Stimulated activated CD4-positive, alpha-beta T cell treated with anti-CD3 and anti-CD28 coated beads, Interleukin-4, amount 100 ng/mL, for 24 hours (primary cell): ENCODE data around the gene STMN3.
"Not testable (repeated sequence)": the region's sequence is repeated elsewhere in the genome, so short reads cannot be mapped to it uniquely, and the experiment has no call there.

Experiments
- DNase-seq: peaks from one replicate; pipeline ENCODE4 v3.0.0-alpha.2; 2020

STMN3 gene

GRCh38 chr20:63675681-63676368 is 22.6 kb upstream of the STMN3 start:
- no peak for DNase-seq

DNA sequence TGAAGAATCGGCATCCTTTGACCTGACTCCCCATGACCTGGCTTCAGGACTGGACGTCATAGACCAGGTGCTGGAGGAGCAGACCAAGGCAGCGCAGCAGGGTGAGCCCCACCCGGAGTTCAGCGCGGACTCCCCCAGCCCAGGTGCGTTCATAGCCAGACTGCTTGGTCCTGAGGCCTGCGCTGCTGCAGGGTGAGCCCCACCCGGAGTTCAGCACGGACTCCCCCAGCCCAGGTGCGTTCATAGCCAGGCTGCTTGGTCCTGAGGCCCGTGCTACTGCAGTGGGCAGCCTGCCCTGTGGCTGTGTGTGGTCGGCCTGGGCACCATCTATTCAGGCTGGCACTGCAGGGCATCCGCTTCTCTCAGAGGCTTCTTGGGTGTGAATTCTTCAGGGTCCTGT is 20.7 kb upstream of the STMN3 start:
- no peak for DNase-seq

DNA sequence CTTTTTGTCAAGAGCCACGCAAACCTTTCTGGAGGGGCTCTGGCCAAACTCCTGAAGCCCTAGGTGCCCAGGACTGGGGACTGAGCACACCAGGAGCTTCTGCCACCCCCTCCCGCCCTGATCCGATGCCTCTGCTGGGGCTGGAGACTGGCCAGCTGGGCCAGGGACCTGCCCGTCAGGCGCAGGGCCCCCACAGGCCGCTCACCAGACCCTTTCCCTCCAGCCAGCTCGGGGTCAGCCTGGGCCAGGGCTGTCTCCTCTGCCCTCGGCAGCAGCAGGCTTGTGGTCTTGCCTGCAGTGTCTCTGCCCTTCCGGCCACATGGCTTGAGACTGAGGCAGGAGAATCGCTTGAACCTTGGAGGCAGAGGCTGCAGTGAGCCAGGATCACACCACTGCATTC is 19.4 kb upstream of the STMN3 start:
- no peak for DNase-seq

GRCh38 chr20:63671695-63672094 is 18.5 kb upstream of the STMN3 start:
- DNase-seq = not testable (repeated sequence)

GRCh38 chr20:63668351-63668750 is 15.1 kb upstream of the STMN3 start:
- no peak for DNase-seq

DNA sequence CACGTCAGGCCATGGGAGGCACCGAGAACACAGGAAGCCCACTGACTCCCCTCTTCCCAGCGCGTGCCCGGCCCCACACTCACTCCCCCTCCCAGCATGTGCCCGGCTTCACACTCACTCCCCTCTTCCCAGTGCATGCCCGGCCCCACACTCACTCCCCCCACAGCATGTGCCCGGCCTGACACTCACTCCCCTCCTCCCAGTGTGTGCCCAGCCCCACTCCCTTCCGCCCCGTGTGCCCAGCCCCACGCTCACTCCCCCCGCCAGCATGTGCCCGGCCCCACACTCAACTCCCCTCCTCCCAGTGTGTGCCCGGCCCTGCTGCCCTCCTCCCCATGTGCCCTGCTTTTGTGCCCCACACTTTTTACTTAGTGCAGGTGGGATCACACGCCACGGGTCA is 14.6 kb upstream of the STMN3 start:
- no peak for DNase-seq

DNA sequence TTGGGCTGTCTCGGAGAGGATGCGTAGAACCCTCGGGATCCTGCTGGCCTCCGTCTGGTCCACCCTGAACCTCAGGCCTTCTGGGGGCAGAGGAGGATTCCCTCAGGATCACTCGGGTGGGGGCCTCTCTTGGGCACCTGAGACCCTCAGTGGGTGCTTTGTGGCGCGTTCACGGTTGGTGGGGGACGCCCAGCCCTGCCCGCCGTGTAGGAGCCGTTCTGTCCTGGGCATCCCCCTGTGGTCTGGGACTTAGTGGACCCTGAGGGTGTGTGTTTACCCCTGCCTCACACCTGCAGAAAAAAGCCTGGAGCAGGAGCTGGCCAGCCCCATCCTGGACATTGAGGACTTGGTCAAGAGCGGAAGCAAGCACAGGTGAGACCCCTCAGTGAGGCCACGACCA is 12.5 kb upstream of the STMN3 start:
- no peak for DNase-seq

DNA sequence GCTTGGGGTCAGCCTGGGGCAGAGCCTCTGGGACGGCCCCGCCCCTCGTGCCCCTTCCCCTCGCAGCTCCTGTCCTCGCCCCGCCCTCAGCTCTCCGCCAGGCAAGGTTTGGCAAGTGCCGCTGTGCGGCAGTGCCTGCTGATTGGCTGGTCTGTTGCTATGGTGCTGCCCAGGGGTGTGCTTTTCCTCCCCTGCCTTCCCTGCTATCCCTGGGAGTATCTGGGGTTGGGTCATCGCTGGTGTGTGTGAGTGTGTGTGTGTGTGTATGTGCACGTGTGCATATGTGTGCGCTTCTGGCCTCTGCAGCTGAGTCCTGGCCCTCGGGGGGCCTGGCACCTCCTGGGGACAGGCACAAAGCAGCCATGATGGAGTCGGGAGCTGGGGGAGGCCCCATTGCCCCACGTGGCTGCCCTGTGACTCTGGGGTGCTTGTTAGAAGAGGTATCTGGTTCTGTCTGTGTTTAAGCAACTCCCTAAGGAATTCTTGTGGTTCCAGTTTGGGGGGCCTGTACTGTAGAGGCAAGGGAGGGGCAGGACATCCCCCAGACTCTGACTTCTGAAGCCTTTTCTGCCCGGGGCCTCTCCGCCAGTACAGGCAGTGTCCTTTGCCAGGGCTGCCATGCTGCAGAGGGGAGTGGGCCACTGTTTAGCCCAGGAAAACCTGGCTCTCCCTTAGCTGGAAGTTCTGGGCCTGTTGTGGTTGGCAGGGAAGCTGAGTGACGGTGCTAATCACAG is 11.8 kb upstream of the STMN3 start:
- no peak for DNase-seq

GRCh38 chr20:63664143-63664851 is 11.1 kb upstream of the STMN3 start:
- no peak for DNase-seq

GRCh38 chr20:63663332-63664066 is 10.3 kb upstream of the STMN3 start:
- no peak for DNase-seq

DNA sequence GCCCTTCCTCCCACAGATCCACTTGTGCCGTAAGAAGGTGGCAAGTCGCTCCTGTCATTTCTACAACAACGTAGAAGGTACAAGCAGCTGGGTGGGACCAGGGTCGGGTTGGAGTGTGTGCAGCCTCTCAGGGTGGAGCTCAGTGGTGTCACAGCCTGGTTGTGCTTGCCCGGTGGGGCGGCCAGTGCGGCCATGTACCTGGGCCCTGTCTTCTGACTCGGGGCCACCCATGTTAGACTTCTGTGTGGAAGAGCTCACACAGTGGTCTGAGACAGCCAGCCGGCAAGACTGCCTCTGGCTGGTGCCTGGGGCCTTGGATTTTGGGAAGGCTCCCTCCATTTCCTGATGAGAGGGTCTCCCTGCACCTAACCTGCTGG is 9.6 kb upstream of the STMN3 start:
- no peak for DNase-seq

- no peak for DNase-seq
These were observed 9.0 kb upstream of the STMN3 start for GRCh38 chr20:63661959-63662812.

GRCh38 chr20:63661108-63661507 is 7.9 kb upstream of the STMN3 start:
- DNase-seq = no peak

DNA sequence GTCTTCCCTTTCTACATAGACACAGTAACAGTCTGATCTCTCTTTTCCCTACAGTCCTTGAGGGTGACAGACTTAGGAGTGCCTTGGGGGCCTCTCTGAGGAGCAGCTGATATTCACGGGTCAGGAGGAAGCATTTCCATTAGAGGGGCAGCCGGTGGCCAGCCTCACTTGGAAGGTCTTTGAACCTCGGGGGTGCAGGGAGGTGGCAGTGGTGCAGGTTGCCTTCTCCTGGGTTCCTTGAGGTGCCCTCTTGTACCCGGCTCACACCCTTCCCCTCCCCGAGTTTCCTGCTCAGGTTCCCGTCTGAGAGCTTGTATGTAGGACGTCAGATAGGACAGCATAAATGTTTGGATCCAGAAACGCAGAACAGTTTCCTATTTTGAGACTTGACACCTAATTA is 7.4 kb upstream of the STMN3 start:
- no peak for DNase-seq

DNA sequence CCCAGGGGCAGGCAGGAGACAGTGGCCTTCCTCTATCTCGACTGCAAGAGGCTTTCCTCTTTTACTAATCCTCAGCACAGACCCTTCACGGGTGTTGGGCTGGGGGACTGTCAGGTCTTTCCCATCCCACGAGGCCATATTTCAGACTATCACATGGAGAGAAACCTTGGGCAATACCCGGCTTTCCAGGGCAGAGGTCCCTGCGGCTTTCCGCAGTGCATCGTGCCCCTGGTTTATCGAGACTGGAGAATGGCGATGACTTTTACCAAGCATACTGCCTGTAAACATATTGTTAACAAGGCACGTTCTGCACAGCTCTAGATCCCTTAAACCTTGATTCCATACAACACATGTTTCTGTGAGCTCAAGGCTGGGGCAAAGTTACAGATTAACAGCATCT is 7.0 kb upstream of the STMN3 start:
- DNase-seq = not testable (repeated sequence)

DNA sequence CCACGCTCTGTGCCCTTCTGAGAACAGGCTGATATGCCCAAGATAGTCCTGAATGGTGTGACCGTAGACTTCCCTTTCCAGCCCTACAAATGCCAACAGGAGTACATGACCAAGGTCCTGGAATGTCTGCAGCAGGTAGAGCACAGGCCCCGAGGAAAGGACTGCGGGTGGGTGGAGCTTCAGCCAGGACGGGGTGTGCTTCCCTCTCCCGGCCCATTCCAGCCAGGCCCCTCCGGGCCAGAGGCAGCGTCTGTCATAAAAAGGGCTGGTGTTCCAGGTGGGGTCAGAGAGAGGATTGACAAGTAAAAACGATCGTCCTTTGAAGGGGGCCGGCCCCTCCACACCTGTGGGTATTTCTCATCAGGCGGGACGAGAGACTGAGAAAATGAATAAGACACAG is 6.1 kb upstream of the STMN3 start:
- DNase-seq = no peak

DNA sequence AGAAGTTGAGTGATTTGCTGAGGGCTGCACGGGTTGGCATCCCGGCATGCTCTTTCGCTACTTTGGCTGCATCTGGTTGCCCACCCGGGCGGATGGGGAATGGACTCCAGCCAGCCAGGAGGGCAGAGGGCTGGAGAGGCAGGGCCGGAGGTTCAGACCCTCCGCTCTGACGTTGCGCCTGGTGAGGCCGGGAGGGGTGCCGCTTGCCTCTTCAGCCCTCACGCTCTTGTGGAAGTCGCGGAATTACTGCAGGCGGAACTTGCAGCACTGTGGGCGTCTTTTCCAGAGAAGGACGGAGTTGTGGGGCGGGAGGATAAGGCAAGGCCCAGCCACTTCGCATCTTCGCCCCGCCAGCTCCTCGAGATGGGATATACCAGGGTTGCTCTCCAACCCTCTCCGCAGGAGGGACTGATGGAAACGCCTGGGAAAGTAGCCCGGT is 5.5 kb upstream of the STMN3 start:
- no peak for DNase-seq

DNA sequence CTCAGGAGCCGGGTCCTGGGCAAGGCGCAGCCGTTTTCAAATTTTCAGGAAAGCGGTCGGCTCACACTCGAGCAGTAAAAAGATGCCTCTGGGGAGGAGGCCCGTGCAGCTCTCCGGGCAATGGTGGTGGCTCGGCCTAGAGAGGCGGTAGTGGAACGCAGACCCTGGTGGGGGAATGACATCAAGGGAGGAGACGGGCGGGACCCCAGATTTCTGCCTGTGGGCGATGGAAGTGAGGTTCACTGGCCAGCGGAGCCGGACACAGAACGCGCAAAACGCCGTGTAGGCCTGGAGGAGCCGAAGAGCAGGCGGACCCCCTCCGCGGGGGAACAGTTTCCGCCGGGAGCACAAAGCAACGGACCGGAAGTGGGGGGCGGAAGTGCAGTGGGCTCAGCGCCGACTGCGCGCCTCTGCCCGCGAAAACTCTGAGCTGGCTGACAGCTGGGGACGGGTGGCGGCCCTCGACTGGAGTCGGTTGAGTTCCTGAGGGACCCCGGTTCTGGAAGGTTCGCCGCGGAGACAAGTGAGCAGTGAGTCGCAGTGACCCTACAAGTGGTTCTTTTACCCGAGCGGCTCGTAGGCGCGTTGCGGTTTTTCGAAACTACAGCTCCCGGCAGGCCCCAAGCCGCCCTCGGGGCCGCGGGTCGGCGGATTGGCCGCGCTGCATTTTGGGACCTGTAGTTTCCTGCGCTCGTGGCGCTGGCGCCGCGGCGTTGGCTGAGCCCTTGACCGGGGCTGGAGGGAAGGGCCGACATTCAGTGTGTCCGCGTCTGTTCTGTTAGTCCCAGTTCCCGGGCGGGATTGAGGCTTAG is 4.9 kb upstream of the STMN3 start, which contains the start of gene RTEL1:
Gene RTEL1, plus strand, starts transcription at position 376 of the 812 bp plus-strand sequence. CDS start 1,091 bp downstream, outside the sequence.
- DNase-seq = peak; percentile 90

DNA sequence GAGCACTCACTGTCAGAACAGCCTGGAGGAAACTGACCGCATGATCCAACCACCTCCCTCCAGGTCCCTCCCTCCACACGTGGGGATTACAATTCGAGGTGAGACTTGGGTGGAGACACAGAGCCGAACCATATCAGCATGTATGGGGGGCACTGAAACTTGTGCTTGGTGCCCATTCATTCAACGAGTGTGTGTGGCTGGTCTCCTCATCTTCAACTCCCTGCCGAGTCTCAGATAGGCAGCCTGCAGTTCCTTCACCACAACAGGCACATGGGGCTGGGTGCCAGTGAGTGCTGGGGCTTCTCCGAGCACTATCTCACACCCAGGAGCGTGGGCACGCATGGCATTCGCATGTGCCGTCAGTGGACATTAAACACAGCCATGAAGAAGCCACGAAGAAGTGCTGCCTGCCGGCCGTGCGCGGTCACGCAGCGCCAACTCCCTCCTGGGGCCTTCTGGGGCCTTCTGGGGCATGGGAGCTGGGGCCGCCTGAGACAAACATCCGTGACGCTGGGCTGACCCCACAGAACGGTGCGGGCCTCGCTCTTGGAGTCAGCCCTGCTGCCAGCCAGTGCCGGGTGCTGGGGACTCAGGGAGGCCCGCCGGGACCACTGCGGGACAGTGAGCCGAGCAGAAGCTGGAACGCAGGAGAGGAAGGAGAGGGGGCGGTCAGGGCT is 4.2 kb upstream of the STMN3 start:
- no peak for DNase-seq

- DNase-seq = no peak
These were observed 3.2 kb upstream of the STMN3 start for GRCh38 chr20:63656451-63656850.

GRCh38 chr20:63655249-63655648 is 2.0 kb upstream of the STMN3 start:
- no peak for DNase-seq
